Endodermal cell (in vitro differentiated cells): ENCODE data around the gene WBP1. TPM values are rescaled to one million over a fixed set of nuclear protein-coding genes. Genes with fewer than 3 reads are reported as not detected.

Source experiments
- DNase-seq: peaks from one replicate; pipeline ENCODE4 v3.0.0-alpha.2; 2017
- H3K27ac ChIP-seq: 2 replicates; pipeline ENCODE4 v1.5.1; 2013; ENCODE audit warnings: mild to moderate bottlenecking, low read depth, low read length, moderate library complexity
- H3K27me3 ChIP-seq: 2 replicates; pipeline ENCODE4 v1.6.1; 2013; ENCODE audit warnings: mild to moderate bottlenecking, low read length, moderate library complexity; ENCODE audit not compliant: insufficient read depth, control insufficient read depth, poor library complexity, severe bottlenecking
- H3K36me3 ChIP-seq: 2 replicates; pipeline ENCODE4 v1.7.0; 2013; ENCODE audit warnings: mild to moderate bottlenecking, low read length, moderate library complexity; ENCODE audit not compliant: control insufficient read depth, insufficient read depth
- H3K4me1 ChIP-seq: one replicate; pipeline ENCODE4 v1.7.0; 2013; ENCODE audit warnings: low read length; ENCODE audit not compliant: control insufficient read depth, insufficient read depth
- H3K4me3 ChIP-seq: 2 replicates; pipeline ENCODE4 v1.5.1; 2013; ENCODE audit warnings: mild to moderate bottlenecking, low read length, moderate library complexity
- H3K9ac ChIP-seq: 2 replicates; pipeline ENCODE4 v1.6.1; 2013; ENCODE audit warnings: mild to moderate bottlenecking, low read length, moderate library complexity; ENCODE audit not compliant: poor library complexity, severe bottlenecking; ENCODE audit errors: extremely low read depth
- H3K9me3 ChIP-seq: 2 replicates; pipeline ENCODE4 v1.6.1; 2013; ENCODE audit warnings: mild to moderate bottlenecking, low read length, moderate library complexity; ENCODE audit not compliant: control insufficient read depth
- H3K27ac Mint-ChIP-seq: 2 replicates; pipeline ENCODE4 v1.8.0; 2020; ENCODE audit warnings: mixed read lengths
- H3K27me3 Mint-ChIP-seq: 2 replicates; pipeline ENCODE4 v1.8.0; 2021; ENCODE audit warnings: mild to moderate bottlenecking, mixed read lengths; ENCODE audit not compliant: insufficient read depth
- H3K36me3 Mint-ChIP-seq: 2 replicates; pipeline ENCODE4 v1.8.0; 2020; ENCODE audit warnings: low read depth, mixed read lengths
- H3K4me1 Mint-ChIP-seq: 2 replicates; pipeline ENCODE4 v1.8.0; 2020; ENCODE audit warnings: mixed read lengths
- H3K4me3 Mint-ChIP-seq: 2 replicates; pipeline ENCODE4 v1.8.0; 2020; ENCODE audit warnings: mild to moderate bottlenecking, moderate library complexity, mixed read lengths
- H3K9me3 Mint-ChIP-seq: 2 replicates; pipeline ENCODE4 v1.8.0; 2020; ENCODE audit warnings: mild to moderate bottlenecking, mixed read lengths
- CTCF ChIP-seq: fragments of 200-600 bp; sonication (generic); conservative IDR thresholded peaks from 2 replicates; pipeline ENCODE4 v1.5.0; 2021; ENCODE audit warnings: antibody characterized with exemption, mild to moderate bottlenecking
- WGBS, 2 experiments: methylation state at CpG; one replicate each; pipeline versions ENCODE4 v1.1.5 to v1.1.7; 2013; ENCODE audit warnings: missing lambda C conversion rate in 2 of 2, mixed read lengths in 1 of 2; ENCODE audit not compliant: insufficient coverage in 1 of 2, insufficient read length in 1 of 2; 5-methylcytosine and 5-hydroxymethylcytosine counted together
- total RNA-seq, 2 donors: library from RNA; stranded (reverse); fragmentation: NEBNext Ultra II Directional in 1 of 2; extraction: Animal tissue kit (Norgen Biotek cat#: 25700) in 1 of 2; gene quantifications; 2 replicates in 1 of 2; 3 replicates in 1 of 2; pipeline ENCODE4 v1.2.1, GENCODE V29; 2021

Gene WBP1
- total RNA-seq, 2 donors from 2014 or later = 110 to 116 TPM

- WGBS, 2 experiments = 83 to 97% methylated on average over 3 to 4 of the region's 5 CpGs
- Mint-ChIP-seq H3K36me3 (no peaks in the 10 kb centered on the region), H3K4me1 (peaks cover 7% of the 10 kb centered on the region), H3K9me3 (no peaks in the 10 kb centered on the region), H3K27me3 (no peaks in the 10 kb centered on the region), H3K4me3 (no peak overlapping the region), H3K27ac (no peak overlapping the region)
- no peak overlapping the region for H3K27ac ChIP-seq
- no peaks in the 10 kb centered on the region for H3K27me3 ChIP-seq
- no peak for TF ChIP-seq CTCF
- no peaks in the 10 kb centered on the region for H3K36me3 ChIP-seq
- DNase-seq = no peak
- H3K4me1 ChIP-seq = no peaks in the 10 kb centered on the region
- H3K9me3 ChIP-seq = no peaks in the 10 kb centered on the region
- no peak overlapping the region for H3K4me3 ChIP-seq
- H3K9ac ChIP-seq = no peak overlapping the region
Observed at GRCh38 chr2:74444498-74445318, 13.5 kb upstream of the WBP1 start.

GRCh38 chr2:74447230-74447999 is 10.8 kb upstream of the WBP1 start:
- Histone ChIP-seq H3K27ac (no peak overlapping the region), H3K4me3 (no peak overlapping the region), H3K27me3 (no peaks in the 10 kb centered on the region), H3K36me3 (no peaks in the 10 kb centered on the region), H3K9me3 (no peaks in the 10 kb centered on the region), H3K4me1 (peaks cover 4% of the 10 kb centered on the region), H3K9ac (no peak overlapping the region)
- no peak for TF ChIP-seq CTCF
- no peak for DNase-seq
- Mint-ChIP-seq H3K4me3 (no peak overlapping the region), H3K4me1 (peaks cover 8% of the 10 kb centered on the region), H3K27ac (no peak overlapping the region), H3K36me3 (no peaks in the 10 kb centered on the region), H3K9me3 (no peaks in the 10 kb centered on the region), H3K27me3 (no peaks in the 10 kb centered on the region)
- WGBS, 2 experiments = 98 to 100% methylated on average over 1 to 5 of the region's 5 CpGs

GRCh38 chr2:74448771-74449170 is 9.5 kb upstream of the WBP1 start:
- Histone ChIP-seq H3K27me3 (no peaks in the 10 kb centered on the region), H3K36me3 (no peaks in the 10 kb centered on the region), H3K9me3 (no peaks in the 10 kb centered on the region), H3K9ac (no peak overlapping the region), H3K4me1 (peaks cover 7% of the 10 kb centered on the region), H3K4me3 (no peak overlapping the region), H3K27ac (no peak overlapping the region)
- H3K27me3 Mint-ChIP-seq = no peaks in the 10 kb centered on the region
- no peak overlapping the region for H3K27ac Mint-ChIP-seq
- H3K9me3 Mint-ChIP-seq = no peaks in the 10 kb centered on the region
- H3K4me3 Mint-ChIP-seq = no peak overlapping the region
- TF ChIP-seq CTCF = no peak
- 96 to 100% methylated on average over 1 to 2 of the region's 2 CpGs for WGBS, 2 experiments
- no peaks in the 10 kb centered on the region for H3K36me3 Mint-ChIP-seq
- no peak for DNase-seq
- H3K4me1 Mint-ChIP-seq = peaks cover 16% of the 10 kb centered on the region
